Stimulated activated CD4-positive, alpha-beta T cell treated with anti-CD3 and anti-CD28 coated beads, Interleukin-2, amount 100 ng/mL, for 4 hours (primary cell): ENCODE measurements around the gene MRPL44.
"Not testable (repeated sequence)": the region's sequence is repeated elsewhere in the genome, so short reads cannot be mapped to it uniquely, and the experiment has no call there.

Source experiments
- DNase-seq: peaks from one replicate; pipeline ENCODE4 v3.0.0-alpha.2; 2020; ENCODE audit warnings: low read depth

Gene MRPL44

GRCh38 chr2:223971731-223972130 is 14.5 kb downstream of the MRPL44 start:
- no peak for DNase-seq

GRCh38 chr2:223972656-223973102 is 15.4 kb downstream of the MRPL44 start:
- DNase-seq, result no peak

GRCh38 chr2:223973606-223974005 is 16.3 kb downstream of the MRPL44 start:
- no peak for DNase-seq

GRCh38 chr2:223976635-223977226 is 19.5 kb downstream of the MRPL44 start:
- DNase-seq, result no peak

- no peak for DNase-seq
Measured at GRCh38 chr2:223978451-223978850, 21.2 kb downstream of the MRPL44 start.

- no peak for DNase-seq
Measured at GRCh38 chr2:223979730-223980396, 22.6 kb downstream of the MRPL44 start.

- DNase-seq, result no peak
Measured at GRCh38 chr2:223980397-223980735, 23.1 kb downstream of the MRPL44 start.

GRCh38 chr2:223980803-223981202 is 23.5 kb downstream of the MRPL44 start:
- DNase-seq, result no peak

GRCh38 chr2:223981241-223981640 is 24.0 kb downstream of the MRPL44 start:
- no peak for DNase-seq

GRCh38 chr2:223989206-223989855 is 32.1 kb downstream of the MRPL44 start:
- no peak for DNase-seq

- no peak for DNase-seq
Measured at GRCh38 chr2:223989856-223990232, 32.6 kb downstream of the MRPL44 start.

- no peak for DNase-seq
Measured at GRCh38 chr2:223991611-223992010, 34.3 kb downstream of the MRPL44 start.

- DNase-seq, result peak; percentile 47
Measured at GRCh38 chr2:223993634-223994232, 36.5 kb downstream of the MRPL44 start.

- no peak for DNase-seq
Measured at GRCh38 chr2:223994562-223995162, 37.4 kb downstream of the MRPL44 start.

- no peak for DNase-seq
Measured at GRCh38 chr2:223995569-223995968, 38.3 kb downstream of the MRPL44 start.

GRCh38 chr2:223996391-223996790 is 39.1 kb downstream of the MRPL44 start:
- DNase-seq, result no peak

- DNase-seq, result no peak
Measured at GRCh38 chr2:223997938-223998337, 40.7 kb downstream of the MRPL44 start.

GRCh38 chr2:223998948-223999347 is 41.7 kb downstream of the MRPL44 start:
- DNase-seq, result no peak

GRCh38 chr2:223999862-224000261 is 42.6 kb downstream of the MRPL44 start:
- DNase-seq, result no peak

- not testable (repeated sequence) for DNase-seq
Measured at GRCh38 chr2:224000662-224001061, 43.4 kb downstream of the MRPL44 start.

GRCh38 chr2:224004105-224004695 is 46.9 kb downstream of the MRPL44 start:
- no peak for DNase-seq

GRCh38 chr2:224008702-224009261 is 51.5 kb downstream of the MRPL44 start:
- no peak for DNase-seq
